IMR-90 (cell line): Measurements from ENCODE around the gene COX6A2.

Experiments
- BHLHE40 ChIP-seq: fragments of 150-350 bp; IDR thresholded peaks from 2 replicates; pipeline ENCODE4 v1.6.1; 2016; ENCODE audit warnings: mild to moderate bottlenecking, low read depth, low read length
- CTCF ChIP-seq: conservative IDR thresholded peaks from 2 replicates; pipeline ENCODE4 v1.5.1; 2012; ENCODE audit warnings: mild to moderate bottlenecking, low read depth, low read length, improper control_type of control experiment

GRCh38 chr16:31395647-31396046 is 32.5 kb downstream of the COX6A2 start:
- TF ChIP-seq CTCF: no peak
- TF ChIP-seq BHLHE40: no peak
